ENCODE results near the gene AKAP5. TPM values are rescaled to one million over a fixed set of nuclear protein-coding genes. Genes with fewer than 3 reads are reported as not detected.

Gene AKAP5
- total RNA-seq, 4 donors from 2014 or later, result 0.04 to 0.87 (median 0.42) TPM

DNA sequence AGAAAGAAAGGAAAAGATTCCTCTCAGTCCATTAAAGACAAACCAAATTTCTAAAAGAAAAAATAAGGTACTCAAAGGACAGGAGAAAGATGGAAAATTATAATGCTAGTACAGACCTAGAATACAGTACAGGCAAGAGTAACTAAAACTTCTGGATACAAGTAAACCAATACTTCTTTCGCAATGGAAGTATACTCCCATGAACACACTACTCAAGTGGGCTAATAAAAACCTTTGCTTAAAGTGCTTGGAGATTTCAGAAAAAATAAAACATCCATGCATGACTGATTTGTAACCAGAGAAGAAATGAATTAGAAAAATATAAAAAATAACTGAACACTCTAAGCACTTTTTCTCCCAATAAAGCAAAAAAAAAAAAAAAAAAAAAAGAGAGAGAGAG, 34.8 kb downstream of the AKAP5 start:
- peaks cover 43 to 45% of the 10 kb centered on the region in 2 donors for H3K4me1 ChIP-seq
- H3K27me3 ChIP-seq, result no peaks in the 10 kb centered on the region
- H3K36me3 ChIP-seq, result peaks cover 0 to 4% of the 10 kb centered on the region in 2 donors
- H3K4me3 ChIP-seq, result no peak overlapping the region
- ATAC-seq, result no peak
- intact Hi-C loops (cut with DNase I; ENCODE audit: low total_unique reads), result loop anchor here (5.0 to 10.0 kb wide), 3 partner anchors 278 to 858 kb away; partner anchors contain the start of genes CHURC1 and WDR89
- in situ Hi-C loops (cut with MboI; ENCODE audit: low sequenced_read_pairs in 4 of 4), result no loop called here
- TF ChIP-seq POLR2A (IDR thresholded peaks at IDR 0.05), result no peak
- no peaks in the 10 kb centered on the region for H3K9me3 ChIP-seq
- H3K27ac ChIP-seq, result peak overlapping the region; percentile 97 to 99 (median 98)
- no peak for DNase-seq

DNA sequence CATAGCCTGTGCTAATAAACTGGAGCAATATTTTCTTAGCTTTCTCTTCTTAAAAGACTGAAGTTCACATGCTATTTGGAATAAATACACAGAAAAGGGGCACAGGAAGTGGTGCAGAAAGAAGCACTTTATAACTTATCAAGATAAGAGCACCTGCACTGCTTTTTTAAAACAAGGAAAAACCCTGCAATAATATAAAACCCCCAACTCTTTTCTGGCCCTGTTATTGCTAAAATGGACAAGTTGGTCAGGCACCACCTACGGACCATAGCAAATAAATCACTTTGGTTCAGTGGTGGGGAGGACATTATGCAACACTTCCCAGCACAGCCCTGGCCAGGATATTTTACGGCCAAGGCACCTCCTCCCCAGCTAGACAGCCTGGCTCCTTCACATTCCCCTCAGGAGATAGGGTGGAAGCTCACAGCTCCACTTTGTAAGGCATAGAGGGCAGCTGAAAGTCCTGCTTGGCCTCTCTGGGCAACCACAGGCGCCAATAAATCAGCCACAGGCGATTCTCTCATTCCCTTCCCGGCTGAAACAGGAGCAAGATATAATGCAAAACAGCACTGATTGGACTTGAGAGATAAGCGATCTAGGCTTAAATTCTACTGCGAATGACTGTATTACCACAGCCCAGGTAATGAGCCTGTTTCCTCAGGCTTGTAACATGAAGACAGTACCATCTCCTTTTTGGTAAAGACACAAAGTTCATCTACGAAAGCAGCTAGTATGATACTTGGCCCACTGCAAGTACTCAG, 36.3 kb downstream of the AKAP5 start:
- Histone ChIP-seq H3K36me3 (no peaks in the 10 kb centered on the region), H3K27ac (peak overlapping the region; percentile 97 to 99 (median 98)), H3K9me3 (no peaks in the 10 kb centered on the region), H3K27me3 (no peaks in the 10 kb centered on the region), H3K4me1 (peaks cover 47 to 54% of the 10 kb centered on the region in 2 donors), H3K4me3 (peak overlapping the region; percentile 75 to 94 (median 86))
- ATAC-seq (peak; percentile 20 to 26), DNase-seq (peak; percentile 58 to 82)
- peak; percentile 26 to 47 for TF ChIP-seq POLR2A (IDR thresholded peaks at IDR 0.05)
- TF ChIP-seq, protein P1, sequence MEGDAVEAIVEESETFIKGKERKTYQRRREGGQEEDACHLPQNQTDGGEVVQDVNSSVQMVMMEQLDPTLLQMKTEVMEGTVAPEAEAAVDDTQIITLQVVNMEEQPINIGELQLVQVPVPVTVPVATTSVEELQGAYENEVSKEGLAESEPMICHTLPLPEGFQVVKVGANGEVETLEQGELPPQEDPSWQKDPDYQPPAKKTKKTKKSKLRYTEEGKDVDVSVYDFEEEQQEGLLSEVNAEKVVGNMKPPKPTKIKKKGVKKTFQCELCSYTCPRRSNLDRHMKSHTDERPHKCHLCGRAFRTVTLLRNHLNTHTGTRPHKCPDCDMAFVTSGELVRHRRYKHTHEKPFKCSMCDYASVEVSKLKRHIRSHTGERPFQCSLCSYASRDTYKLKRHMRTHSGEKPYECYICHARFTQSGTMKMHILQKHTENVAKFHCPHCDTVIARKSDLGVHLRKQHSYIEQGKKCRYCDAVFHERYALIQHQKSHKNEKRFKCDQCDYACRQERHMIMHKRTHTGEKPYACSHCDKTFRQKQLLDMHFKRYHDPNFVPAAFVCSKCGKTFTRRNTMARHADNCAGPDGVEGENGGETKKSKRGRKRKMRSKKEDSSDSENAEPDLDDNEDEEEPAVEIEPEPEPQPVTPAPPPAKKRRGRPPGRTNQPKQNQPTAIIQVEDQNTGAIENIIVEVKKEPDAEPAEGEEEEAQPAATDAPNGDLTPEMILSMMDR (IDR thresholded peaks at IDR 0.05 in 4 of 5, conservative IDR thresholded peaks at IDR 0.05 in 1 of 5), result peak in 1 of 5 experiments; percentile 3
- intact Hi-C loops (cut with DNase I; ENCODE audit: low total_unique reads) (loop anchor here (5.0 to 10.0 kb wide), 3 partner anchors 279 to 859 kb away; partner anchors contain the start of genes CHURC1 and WDR89), in situ Hi-C loops (cut with MboI; ENCODE audit: low sequenced_read_pairs in 4 of 4) (no loop called here)

DNA sequence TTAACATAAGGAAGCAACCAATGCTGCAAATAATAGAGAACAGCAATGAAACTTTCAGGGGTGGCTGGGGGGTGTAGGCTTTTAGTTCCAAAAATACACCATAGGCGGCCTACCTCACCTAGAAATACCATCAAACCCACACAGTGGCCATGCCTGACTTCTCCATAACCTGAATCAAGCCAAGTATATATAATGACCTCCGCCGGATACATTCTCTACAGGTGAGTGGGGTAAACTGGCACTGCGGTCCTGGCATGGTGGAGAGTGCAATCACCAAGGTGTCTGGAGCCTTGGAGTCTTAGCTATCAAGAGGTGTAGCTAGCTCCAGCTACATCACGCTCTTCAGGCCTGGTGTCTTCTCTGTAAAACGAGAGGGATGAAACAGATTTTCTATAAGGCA, 37.2 kb downstream of the AKAP5 start:
- TF ChIP-seq, protein P1 (IDR thresholded peaks at IDR 0.05 in 4 of 5, conservative IDR thresholded peaks at IDR 0.05 in 1 of 5), result no peak
- no peak for TF ChIP-seq POLR2A (IDR thresholded peaks at IDR 0.05)
- DNase-seq (no peak), ATAC-seq (no peak)
- H3K36me3 ChIP-seq, result no peaks in the 10 kb centered on the region
- intact Hi-C loops (cut with DNase I; ENCODE audit: low total_unique reads) (loop anchor here (5.0 to 10.0 kb wide), 3 partner anchors 280 to 860 kb away; partner anchors contain the start of genes CHURC1 and WDR89), in situ Hi-C loops (cut with MboI; ENCODE audit: low sequenced_read_pairs in 4 of 4) (no loop called here)
- H3K4me1 ChIP-seq, result peaks cover 55 to 56% of the 10 kb centered on the region in 2 donors
- H3K4me3 ChIP-seq, result peak overlapping the region; percentile 75 to 94 (median 86)
- no peaks in the 10 kb centered on the region for H3K9me3 ChIP-seq
- H3K27ac ChIP-seq, result peak overlapping the region; percentile 97 to 99 (median 98)
- H3K27me3 ChIP-seq, result no peaks in the 10 kb centered on the region

DNA sequence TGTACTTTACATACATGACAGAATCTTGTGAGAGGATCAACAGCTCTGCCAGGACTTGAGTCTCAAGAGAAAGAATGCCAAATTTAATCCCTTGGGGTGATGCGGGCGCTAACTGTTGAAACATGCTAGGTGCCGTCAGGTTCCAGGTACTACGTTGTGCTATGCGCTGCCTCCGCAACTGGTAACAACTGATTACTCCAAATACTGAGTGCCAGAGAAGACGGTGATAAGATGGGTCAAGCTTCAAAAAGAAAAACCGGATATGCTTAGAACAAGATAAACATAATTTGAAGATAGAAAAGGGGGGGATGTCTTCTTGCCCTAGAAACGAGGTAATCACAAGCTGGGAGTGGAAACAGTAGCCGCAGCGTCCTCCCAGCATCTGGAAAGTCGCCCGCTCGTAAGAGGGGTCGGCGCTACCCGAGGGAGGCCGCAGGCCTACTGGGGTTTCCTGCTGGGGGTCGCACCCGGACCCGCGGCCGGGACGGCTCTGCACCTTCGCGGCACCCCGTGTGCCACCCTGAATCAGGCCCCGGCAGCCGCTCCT, 37.7 kb downstream of the AKAP5 start:
- Histone ChIP-seq H3K27ac (peak overlapping the region; percentile 97 to 99 (median 98)), H3K36me3 (no peaks in the 10 kb centered on the region), H3K27me3 (no peaks in the 10 kb centered on the region), H3K9me3 (no peaks in the 10 kb centered on the region), H3K4me3 (peak overlapping the region; percentile 75 to 94 (median 86)), H3K4me1 (peaks cover 55 to 56% of the 10 kb centered on the region in 2 donors)
- ATAC-seq (peak; percentile 0), DNase-seq (peak in 1 of 2 donors; percentile 26)
- intact Hi-C loops (cut with DNase I; ENCODE audit: low total_unique reads) (loop anchor here (5.0 to 10.0 kb wide), 3 partner anchors 281 to 861 kb away; partner anchors contain the start of genes CHURC1 and WDR89), in situ Hi-C loops (cut with MboI; ENCODE audit: low sequenced_read_pairs in 4 of 4) (no loop called here)
- TF ChIP-seq, protein P1 (IDR thresholded peaks at IDR 0.05 in 4 of 5, conservative IDR thresholded peaks at IDR 0.05 in 1 of 5), result no peak
- no peak for TF ChIP-seq POLR2A (IDR thresholded peaks at IDR 0.05)
